Rectal smooth muscle tissue (tissue), 1 donor: ENCODE measurements around the gene SIX6.

Source experiments
- H3K27ac ChIP-seq: one replicate; pipeline ENCODE4 v1.7.0; 2013; ENCODE audit warnings: low read depth, low read length, inconsistent platforms
- H3K27me3 ChIP-seq: one replicate; pipeline ENCODE4 v1.7.0; 2013; ENCODE audit warnings: low read length; ENCODE audit not compliant: control insufficient read depth, insufficient read depth
- H3K36me3 ChIP-seq: one replicate; pipeline ENCODE4 v1.7.0; 2013; ENCODE audit warnings: low read length; ENCODE audit not compliant: control insufficient read depth, insufficient read depth
- H3K4me1 ChIP-seq: one replicate; pipeline ENCODE4 v1.7.0; 2013; ENCODE audit warnings: low read length; ENCODE audit not compliant: control insufficient read depth, insufficient read depth
- H3K4me3 ChIP-seq: one replicate; pipeline ENCODE4 v1.7.0; 2013; ENCODE audit warnings: low read length
- H3K9ac ChIP-seq: one replicate; pipeline ENCODE4 v1.7.0; 2013; ENCODE audit warnings: low read length

Gene SIX6

DNA sequence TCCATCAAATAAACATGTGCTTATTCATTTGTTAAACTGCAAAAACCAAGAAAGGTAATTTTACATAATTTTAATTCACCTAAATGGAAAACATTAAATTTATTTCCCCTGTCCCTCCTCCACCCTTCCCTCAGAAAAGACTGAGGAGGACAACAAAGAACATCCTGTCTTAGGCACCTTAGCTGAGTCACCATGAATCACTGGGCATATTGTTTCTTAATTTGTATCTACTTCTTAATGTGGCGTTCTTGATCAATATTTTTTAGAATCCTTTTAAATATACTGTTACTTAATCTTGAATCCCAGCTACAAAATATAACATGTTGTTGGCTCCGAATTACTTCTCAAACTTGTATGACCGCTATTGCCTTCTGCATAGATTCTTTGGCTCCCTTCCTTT, 23.5 kb downstream of the SIX6 start:
- Histone ChIP-seq H3K36me3 (no peaks in the 10 kb centered on the region), H3K4me1 (no peaks in the 10 kb centered on the region), H3K27me3 (no peaks in the 10 kb centered on the region), H3K27ac (no peak overlapping the region), H3K9ac (no peak overlapping the region), H3K4me3 (no peak overlapping the region)

- Histone ChIP-seq H3K4me1 (no peaks in the 10 kb centered on the region), H3K9ac (no peak overlapping the region), H3K36me3 (no peaks in the 10 kb centered on the region), H3K27me3 (no peaks in the 10 kb centered on the region), H3K4me3 (no peak overlapping the region), H3K27ac (no peak overlapping the region)
Measured at GRCh38 chr14:60537663-60538062, 28.7 kb downstream of the SIX6 start.

GRCh38 chr14:60544659-60545058, 35.7 kb downstream of the SIX6 start:
- H3K4me3 ChIP-seq = no peak overlapping the region
- no peaks in the 10 kb centered on the region for H3K27me3 ChIP-seq
- no peak overlapping the region for H3K27ac ChIP-seq
- H3K36me3 ChIP-seq = no peaks in the 10 kb centered on the region
- H3K9ac ChIP-seq = no peak overlapping the region
- H3K4me1 ChIP-seq = no peaks in the 10 kb centered on the region

GRCh38 chr14:60553808-60554207, 44.9 kb downstream of the SIX6 start:
- H3K9ac ChIP-seq = no peak overlapping the region
- H3K27me3 ChIP-seq = no peaks in the 10 kb centered on the region
- H3K36me3 ChIP-seq = no peaks in the 10 kb centered on the region
- no peak overlapping the region for H3K4me3 ChIP-seq
- no peaks in the 10 kb centered on the region for H3K4me1 ChIP-seq
- no peak overlapping the region for H3K27ac ChIP-seq

DNA sequence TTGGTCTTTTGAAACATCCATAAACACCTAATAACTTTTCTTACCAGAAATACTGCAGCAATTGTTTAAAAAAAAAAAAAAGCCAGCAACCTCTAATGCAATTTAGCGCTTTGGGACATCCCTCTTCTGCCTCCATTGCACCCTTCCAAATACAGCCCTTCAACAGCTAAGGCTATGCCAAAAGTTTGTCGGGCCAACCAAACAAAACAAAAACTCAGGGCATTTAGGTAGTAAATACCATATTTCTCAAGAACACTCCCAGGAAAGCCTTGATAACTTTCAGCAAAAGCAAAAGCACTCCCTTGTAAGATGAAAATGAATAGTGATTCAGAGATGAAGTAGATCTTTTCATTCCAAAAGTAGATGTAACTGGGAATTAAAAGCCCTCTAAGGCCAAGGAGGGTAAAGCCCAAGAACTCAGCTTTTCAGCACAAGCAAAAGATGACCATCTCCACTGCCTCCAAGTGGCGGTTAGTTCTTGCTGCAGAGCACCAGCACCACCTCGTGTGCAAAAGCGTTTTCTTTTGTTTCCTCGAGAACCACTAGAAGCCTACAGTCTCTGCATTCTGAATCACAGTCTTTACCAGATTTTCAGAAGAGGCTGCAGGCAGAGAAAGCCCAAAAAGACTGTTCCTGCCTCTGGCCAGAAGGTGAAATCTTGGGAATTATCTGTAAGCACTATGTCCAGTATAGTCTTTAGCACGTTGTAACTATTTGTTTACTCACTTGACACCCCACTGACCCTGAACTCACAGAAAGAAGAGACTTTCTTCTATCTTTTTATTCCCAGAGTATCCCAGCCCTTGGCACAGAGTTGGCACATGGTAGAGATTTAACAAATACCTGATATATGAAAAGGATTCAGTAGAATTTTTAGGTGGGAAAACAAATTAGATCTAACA, 53.1 kb downstream of the SIX6 start:
- Histone ChIP-seq H3K4me1 (no peaks in the 10 kb centered on the region), H3K36me3 (no peaks in the 10 kb centered on the region), H3K9ac (no peak overlapping the region), H3K4me3 (no peak overlapping the region), H3K27me3 (no peaks in the 10 kb centered on the region), H3K27ac (no peak overlapping the region)
